ENCODE data around the gene RAPSN.

The RAPSN gene

GRCh38 chr11:47399860-47400767, 48.8 kb downstream of the RAPSN start:
- DNase-seq (ENCODE audit: low spot score): no peak
- H3K4me3 ChIP-seq: peak overlapping the region; percentile 71
- TF ChIP-seq CTCF (IDR thresholded peaks at IDR 0.05): no peak
- H3K27ac ChIP-seq: peak overlapping the region; percentile 79

GRCh38 chr11:47398551-47398950, 50.4 kb downstream of the RAPSN start:
- H3K4me3 ChIP-seq: no peak overlapping the region
- no peak for TF ChIP-seq CTCF (IDR thresholded peaks at IDR 0.05)
- H3K27ac ChIP-seq: no peak overlapping the region
- DNase-seq (ENCODE audit: low spot score): no peak

GRCh38 chr11:47398011-47398410, 50.9 kb downstream of the RAPSN start:
- H3K27ac ChIP-seq: no peak overlapping the region
- H3K4me3 ChIP-seq: no peak overlapping the region
- TF ChIP-seq CTCF (IDR thresholded peaks at IDR 0.05): no peak
- DNase-seq (ENCODE audit: low spot score): no peak

GRCh38 chr11:47396049-47396320, 53.0 kb downstream of the RAPSN start:
- peak overlapping the region in 1 of 2 donors; percentile 93 for H3K27ac ChIP-seq
- H3K4me3 ChIP-seq: no peak overlapping the region
- DNase-seq (ENCODE audit: low spot score): no peak
- no peak for TF ChIP-seq CTCF (IDR thresholded peaks at IDR 0.05)

GRCh38 chr11:47395223-47396048, 53.5 kb downstream of the RAPSN start:
- no peak for TF ChIP-seq CTCF (IDR thresholded peaks at IDR 0.05)
- Histone ChIP-seq H3K27ac (peak overlapping the region; percentile 72 to 93), H3K4me3 (peak overlapping the region; percentile 40)
- no peak for DNase-seq (ENCODE audit: low spot score)

- no peak for TF ChIP-seq CTCF (IDR thresholded peaks at IDR 0.05)
- Histone ChIP-seq H3K4me3 (peak overlapping the region; percentile 40), H3K27ac (peak overlapping the region; percentile 72 to 93)
- DNase-seq (ENCODE audit: low spot score): no peak
Measured at GRCh38 chr11:47394322-47395222, 54.4 kb downstream of the RAPSN start.

Data from coronary artery (tissue), 2 donors.